Measurements from ENCODE around the gene ALK.

The ALK gene

GRCh38 chr2:29567906-29568520 is 353.4 kb downstream of the ALK start:
- TF ChIP-seq POLR2AphosphoS5 (IDR thresholded peaks at IDR 0.05; ENCODE audit: low read depth, low read length): no peak
- no peak for TF ChIP-seq TAF1 (IDR thresholded peaks at IDR 0.05; ENCODE audit: borderline replicate concordance, insufficient read depth, low read length)
- no peak for TF ChIP-seq REST (IDR thresholded peaks at IDR 0.05; ENCODE audit: insufficient read depth in 1 of 2, low read depth in 2 of 2, low read length in 2 of 2)
- TF ChIP-seq SIN3A (IDR thresholded peaks at IDR 0.05; ENCODE audit: borderline replicate concordance, insufficient read depth, low read length): no peak
- no peak for TF ChIP-seq FOXP2 (optimal IDR thresholded peaks at IDR 0.05; ENCODE audit: borderline replicate concordance, extremely low read depth, extremely low read length, insufficient read depth)

- TF ChIP-seq REST (IDR thresholded peaks at IDR 0.05; ENCODE audit: insufficient read depth in 1 of 2, low read depth in 2 of 2, low read length in 2 of 2) (no peak), POLR2AphosphoS5 (IDR thresholded peaks at IDR 0.05; ENCODE audit: low read depth, low read length) (no peak), SIN3A (IDR thresholded peaks at IDR 0.05; ENCODE audit: borderline replicate concordance, insufficient read depth, low read length) (no peak), FOXP2 (optimal IDR thresholded peaks at IDR 0.05; ENCODE audit: borderline replicate concordance, extremely low read depth, extremely low read length, insufficient read depth) (no peak), TAF1 (IDR thresholded peaks at IDR 0.05; ENCODE audit: borderline replicate concordance, insufficient read depth, low read length) (no peak)
Observed at GRCh38 chr2:29563697-29564096, 357.7 kb downstream of the ALK start.

- no peak for TF ChIP-seq FOXP2 (optimal IDR thresholded peaks at IDR 0.05; ENCODE audit: borderline replicate concordance, extremely low read depth, extremely low read length, insufficient read depth)
- TF ChIP-seq POLR2AphosphoS5 (IDR thresholded peaks at IDR 0.05; ENCODE audit: low read depth, low read length): no peak
- TF ChIP-seq TAF1 (IDR thresholded peaks at IDR 0.05; ENCODE audit: borderline replicate concordance, insufficient read depth, low read length): no peak
- TF ChIP-seq REST (IDR thresholded peaks at IDR 0.05; ENCODE audit: insufficient read depth in 1 of 2, low read depth in 2 of 2, low read length in 2 of 2): no peak
- no peak for TF ChIP-seq SIN3A (IDR thresholded peaks at IDR 0.05; ENCODE audit: borderline replicate concordance, insufficient read depth, low read length)
Observed at GRCh38 chr2:29562896-29563295, 358.5 kb downstream of the ALK start.

- TF ChIP-seq TAF1 (IDR thresholded peaks at IDR 0.05; ENCODE audit: borderline replicate concordance, insufficient read depth, low read length): no peak
- no peak for TF ChIP-seq SIN3A (IDR thresholded peaks at IDR 0.05; ENCODE audit: borderline replicate concordance, insufficient read depth, low read length)
- no peak for TF ChIP-seq POLR2AphosphoS5 (IDR thresholded peaks at IDR 0.05; ENCODE audit: low read depth, low read length)
- no peak for TF ChIP-seq FOXP2 (optimal IDR thresholded peaks at IDR 0.05; ENCODE audit: borderline replicate concordance, extremely low read depth, extremely low read length, insufficient read depth)
- TF ChIP-seq REST (IDR thresholded peaks at IDR 0.05; ENCODE audit: insufficient read depth in 1 of 2, low read depth in 2 of 2, low read length in 2 of 2): no peak
Observed at GRCh38 chr2:29562319-29562718, 359.1 kb downstream of the ALK start.
